DMS 273 treated with DMSO at 0.1 percent for 48 hours (cell line): Measurements from ENCODE around the gene CFTR.

ENCODE experiments used
- DNase-seq: peaks from one replicate; lab custom pipeline; 2025; lab: John Stamatoyannopoulos, UW

The CFTR gene

DNA sequence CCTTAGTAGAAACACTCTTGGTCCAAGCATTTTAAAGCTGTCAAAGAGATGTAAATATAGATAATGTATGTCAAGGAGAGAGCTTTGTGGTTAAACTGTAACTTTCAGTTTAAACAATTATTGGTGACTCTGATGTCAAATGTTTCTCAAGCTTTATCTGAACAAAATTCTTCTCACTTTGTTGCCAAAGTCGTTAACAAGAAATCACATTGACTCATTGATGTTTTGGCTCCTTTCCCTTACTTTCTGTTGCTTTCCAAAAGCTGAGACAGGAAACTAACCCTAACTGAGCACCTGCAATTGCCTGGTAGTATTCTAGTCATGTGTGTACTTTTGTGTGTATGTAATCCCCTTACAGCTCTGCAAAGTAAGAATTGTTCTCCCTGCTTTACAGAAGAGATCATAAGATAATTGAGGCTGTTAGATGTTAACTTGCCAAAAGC is 108.5 kb downstream of the CFTR start:
- DNase-seq, result no peak

- no peak for DNase-seq
Observed at GRCh38 chr7:117590191-117590590, 110.4 kb downstream of the CFTR start.

DNA sequence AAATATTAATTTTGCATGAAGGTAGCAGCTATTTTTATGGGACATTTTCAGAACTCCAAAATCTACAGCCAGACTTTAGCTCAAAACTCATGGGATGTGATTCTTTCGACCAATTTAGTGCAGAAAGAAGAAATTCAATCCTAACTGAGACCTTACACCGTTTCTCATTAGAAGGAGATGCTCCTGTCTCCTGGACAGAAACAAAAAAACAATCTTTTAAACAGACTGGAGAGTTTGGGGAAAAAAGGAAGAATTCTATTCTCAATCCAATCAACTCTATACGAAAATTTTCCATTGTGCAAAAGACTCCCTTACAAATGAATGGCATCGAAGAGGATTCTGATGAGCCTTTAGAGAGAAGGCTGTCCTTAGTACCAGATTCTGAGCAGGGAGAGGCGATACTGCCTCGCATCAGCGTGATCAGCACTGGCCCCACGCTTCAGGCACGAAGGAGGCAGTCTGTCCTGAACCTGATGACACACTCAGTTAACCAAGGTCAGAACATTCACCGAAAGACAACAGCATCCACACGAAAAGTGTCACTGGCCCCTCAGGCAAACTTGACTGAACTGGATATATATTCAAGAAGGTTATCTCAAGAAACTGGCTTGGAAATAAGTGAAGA is 112.3 kb downstream of the CFTR start:
- no peak for DNase-seq

DNA sequence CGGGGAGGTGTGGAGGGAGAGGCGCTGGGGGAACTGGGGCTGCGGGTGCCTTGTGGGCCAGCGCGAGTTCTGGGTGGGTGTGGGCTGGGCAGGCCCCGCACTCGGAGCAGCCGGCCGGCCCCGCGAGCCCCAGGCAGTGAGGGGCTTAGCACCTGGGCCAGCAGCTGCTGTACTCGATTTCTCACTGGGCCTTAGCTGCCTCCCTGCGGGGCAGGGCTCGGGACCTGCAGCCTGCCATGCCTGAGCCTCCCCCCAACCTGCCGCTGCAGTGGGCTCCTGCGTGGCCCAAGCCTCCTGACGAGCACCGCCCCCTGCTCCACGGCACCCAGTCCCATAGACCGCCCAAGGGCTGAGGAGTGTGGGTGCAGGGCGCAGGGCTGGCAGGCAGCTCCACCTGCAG is 116.3 kb downstream of the CFTR start:
- DNase-seq, result no peak

- peak; percentile 9 for DNase-seq
Observed at GRCh38 chr7:117597755-117598154, 117.9 kb downstream of the CFTR start.

DNA sequence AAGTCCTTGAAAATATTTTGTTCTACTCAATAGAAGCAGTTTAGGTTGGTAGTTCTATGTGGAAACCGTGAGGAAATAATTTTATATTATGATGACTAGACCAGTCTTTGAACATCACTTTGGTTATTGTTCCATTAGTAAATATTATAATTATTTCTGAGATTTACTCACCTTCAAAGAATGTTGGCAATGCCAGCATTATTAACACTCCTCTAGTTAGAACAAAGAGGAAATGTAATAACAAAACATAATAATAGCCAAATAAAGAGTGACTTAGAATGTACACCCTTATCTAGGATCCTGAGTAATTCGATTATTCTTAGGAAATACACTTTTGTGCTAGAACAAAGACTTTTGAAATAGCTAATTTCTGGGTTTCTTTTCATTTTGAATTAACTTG is 121.1 kb downstream of the CFTR start:
- DNase-seq, result no peak

- no peak for DNase-seq
Observed at GRCh38 chr7:117603627-117604026, 123.8 kb downstream of the CFTR start.

DNA sequence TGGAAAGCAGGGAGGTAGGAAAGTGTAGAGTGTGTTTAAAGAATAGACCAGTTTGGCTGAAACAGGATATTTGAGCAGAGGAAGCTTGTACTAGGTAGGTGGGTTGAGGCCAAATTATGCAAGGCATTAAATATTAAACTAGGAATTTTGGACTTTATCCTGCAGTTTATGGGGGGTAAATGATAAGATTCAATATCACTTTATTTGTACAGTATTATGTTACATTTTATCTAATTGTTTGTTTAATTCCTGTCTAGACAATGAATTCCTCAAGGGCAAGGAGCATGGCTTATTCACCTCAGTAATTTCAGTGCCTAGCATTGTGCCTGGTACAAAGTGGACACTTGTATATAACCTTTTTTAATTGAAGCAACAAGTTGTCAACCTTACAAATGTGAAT is 125.9 kb downstream of the CFTR start:
- no peak for DNase-seq

DNA sequence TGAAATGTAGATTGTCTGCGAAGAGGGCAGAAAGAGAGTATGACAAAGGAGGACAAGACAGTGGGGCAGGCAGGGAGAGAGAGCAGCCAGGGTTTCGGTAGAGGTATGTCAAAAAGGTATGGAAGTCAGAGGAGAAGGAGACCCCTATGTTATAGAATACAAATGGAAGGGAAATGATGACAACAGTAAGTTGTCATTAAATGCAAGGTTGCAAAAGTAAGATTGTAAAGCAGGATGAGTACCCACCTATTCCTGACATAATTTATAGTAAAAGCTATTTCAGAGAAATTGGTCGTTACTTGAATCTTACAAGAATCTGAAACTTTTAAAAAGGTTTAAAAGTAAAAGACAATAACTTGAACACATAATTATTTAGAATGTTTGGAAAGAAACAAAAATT is 126.3 kb downstream of the CFTR start:
- DNase-seq, result no peak

DNA sequence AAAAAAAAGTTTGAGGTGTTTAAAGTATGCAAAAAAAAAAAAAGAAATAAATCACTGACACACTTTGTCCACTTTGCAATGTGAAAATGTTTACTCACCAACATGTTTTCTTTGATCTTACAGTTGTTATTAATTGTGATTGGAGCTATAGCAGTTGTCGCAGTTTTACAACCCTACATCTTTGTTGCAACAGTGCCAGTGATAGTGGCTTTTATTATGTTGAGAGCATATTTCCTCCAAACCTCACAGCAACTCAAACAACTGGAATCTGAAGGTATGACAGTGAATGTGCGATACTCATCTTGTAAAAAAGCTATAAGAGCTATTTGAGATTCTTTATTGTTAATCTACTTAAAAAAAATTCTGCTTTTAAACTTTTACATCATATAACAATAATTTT is 130.6 kb downstream of the CFTR start:
- DNase-seq, result no peak

- DNase-seq, result no peak
Observed at GRCh38 chr7:117612637-117613036, 132.8 kb downstream of the CFTR start.

GRCh38 chr7:117616694-117617093 is 136.9 kb downstream of the CFTR start:
- no peak for DNase-seq

- no peak for DNase-seq
Observed at GRCh38 chr7:117619681-117620080, 139.9 kb downstream of the CFTR start.

GRCh38 chr7:117621075-117621618 is 141.3 kb downstream of the CFTR start:
- DNase-seq, result no peak

- no peak for DNase-seq
Observed at GRCh38 chr7:117623606-117624005, 143.8 kb downstream of the CFTR start.

DNA sequence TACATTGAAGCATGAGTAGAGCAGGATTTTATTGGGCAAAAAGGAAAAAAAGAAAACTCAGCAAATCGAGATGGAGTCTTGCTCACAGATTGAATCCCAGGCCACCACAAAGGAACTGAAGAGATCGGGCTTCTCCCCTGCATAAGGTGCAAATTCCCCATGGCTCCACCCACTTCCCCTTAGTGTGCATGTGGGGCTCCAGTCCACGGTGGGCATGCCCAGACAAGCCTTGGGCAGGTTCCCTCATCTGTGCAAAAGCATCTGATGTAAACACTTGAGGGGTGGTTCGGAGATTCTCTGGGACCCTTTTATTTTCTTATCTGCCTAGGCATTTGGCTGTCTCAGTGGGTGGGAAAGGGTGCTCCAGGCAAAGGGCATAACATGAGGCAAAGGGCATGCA is 150.7 kb downstream of the CFTR start:
- DNase-seq, result no peak

- no peak for DNase-seq
Observed at GRCh38 chr7:117630907-117631564, 151.2 kb downstream of the CFTR start.

DNA sequence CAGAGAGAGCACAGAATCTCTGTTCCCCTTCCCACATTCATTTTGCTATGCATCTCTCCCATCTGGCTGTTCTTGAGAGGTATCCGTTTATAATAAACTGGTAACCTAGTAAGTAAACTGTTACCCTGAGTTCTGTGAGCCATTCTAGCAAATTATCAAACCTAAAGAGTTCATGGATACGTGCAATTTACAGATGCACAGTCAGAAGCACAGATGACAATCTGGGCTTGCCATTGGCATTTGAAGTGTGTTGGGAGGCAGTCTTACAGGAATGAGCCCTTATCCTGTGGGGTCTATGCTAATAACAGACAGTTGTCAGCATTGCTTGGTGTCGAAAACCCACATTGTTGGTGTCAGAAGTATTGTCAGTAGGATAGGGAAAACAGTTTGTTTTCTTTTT is 151.8 kb downstream of the CFTR start:
- DNase-seq, result no peak

DNA sequence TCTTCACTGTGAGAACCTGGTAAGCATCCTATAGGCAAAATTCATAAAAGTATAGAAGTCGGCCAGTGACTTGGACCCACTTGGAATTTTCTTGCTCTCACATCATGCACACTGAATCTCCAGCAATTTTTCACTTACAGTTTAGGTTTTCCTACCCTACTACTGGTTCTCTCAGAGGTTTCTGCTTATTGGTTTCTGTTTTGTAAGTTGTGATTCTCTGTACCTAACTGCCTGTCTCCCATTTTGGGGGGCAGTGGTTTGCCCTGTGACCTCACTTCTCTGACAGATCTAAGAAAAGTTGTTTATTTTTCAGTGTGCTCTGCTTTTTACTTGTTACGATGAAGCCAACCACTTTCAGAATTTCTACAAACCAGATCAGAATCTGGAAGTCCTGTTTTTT is 158.1 kb downstream of the CFTR start:
- DNase-seq, result no peak

DNA sequence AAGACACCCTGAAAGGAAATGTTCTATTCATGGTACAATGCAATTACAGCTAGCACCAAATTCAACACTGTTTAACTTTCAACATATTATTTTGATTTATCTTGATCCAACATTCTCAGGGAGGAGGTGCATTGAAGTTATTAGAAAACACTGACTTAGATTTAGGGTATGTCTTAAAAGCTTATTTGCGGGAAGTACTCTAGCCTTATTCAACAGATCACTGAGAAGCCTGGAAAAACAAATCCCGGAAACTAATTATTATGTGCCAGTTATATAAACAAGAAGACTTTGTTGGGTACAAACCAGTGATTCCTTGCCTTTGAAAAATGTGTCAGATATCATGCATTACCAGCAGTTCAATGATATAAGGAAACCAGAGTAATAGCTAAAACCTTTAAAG is 160.1 kb downstream of the CFTR start:
- no peak for DNase-seq

GRCh38 chr7:117640465-117640864 is 160.6 kb downstream of the CFTR start:
- DNase-seq, result no peak

DNA sequence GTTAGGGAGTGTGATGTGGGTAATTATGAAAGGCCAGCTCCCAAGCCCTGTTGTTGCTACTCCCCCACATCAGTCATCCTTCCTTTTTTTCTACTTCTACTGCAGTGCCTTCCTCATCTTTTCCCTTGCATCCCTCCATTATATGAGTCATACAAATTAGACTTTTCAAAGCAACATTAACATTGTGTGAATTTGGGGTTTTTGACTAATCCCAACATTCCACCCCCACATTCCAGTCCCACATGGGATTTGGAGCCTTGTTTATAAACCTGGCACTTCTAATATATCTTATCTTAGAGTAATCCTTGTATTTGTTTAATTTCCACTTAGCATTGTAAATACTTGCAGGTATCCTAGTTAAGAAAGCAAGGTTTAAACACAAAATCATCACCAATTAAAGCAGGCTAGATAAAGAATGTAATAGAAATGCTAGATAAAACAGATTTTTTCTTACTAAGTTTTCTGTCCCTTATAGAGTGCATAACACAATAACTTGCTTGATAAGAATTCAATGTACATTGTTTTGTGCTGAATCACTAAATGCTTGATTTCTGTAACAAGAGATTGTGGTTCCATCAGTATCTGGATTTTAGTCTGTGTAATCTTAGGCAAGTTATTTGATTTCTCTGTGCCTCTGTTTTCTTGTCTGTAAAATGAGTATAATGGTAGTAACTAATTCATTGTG is 165.8 kb downstream of the CFTR start:
- DNase-seq, result no peak

GRCh38 chr7:117648203-117648866 is 168.5 kb downstream of the CFTR start:
- DNase-seq, result no peak
